GM12878 (cell line): Measurements from ENCODE around the gene NELFB.

Source experiments
- BMI1 ChIP-seq: fragments of 450-650 bp; IDR thresholded peaks from 2 replicates; pipeline ENCODE4 v1.6.1; 2016; ENCODE audit warnings: mild to moderate bottlenecking, moderate library complexity, borderline replicate concordance
- CBFB ChIP-seq: IDR thresholded peaks from 2 replicates; pipeline ENCODE4 v1.6.1; 2016; ENCODE audit warnings: antibody characterized with exemption, low read depth
- EZH2 ChIP-seq: IDR thresholded peaks from 2 replicates; pipeline ENCODE4 v1.6.1; 2012; ENCODE audit warnings: low read depth, mild to moderate bottlenecking, control low read depth, inconsistent platforms, low read length, borderline replicate concordance; ENCODE audit not compliant: control insufficient read depth
- JUNB ChIP-seq: IDR thresholded peaks from 2 replicates; pipeline ENCODE4 v1.6.1; 2016; ENCODE audit warnings: antibody characterized with exemption, mild to moderate bottlenecking
- POLR2A ChIP-seq: IDR thresholded peaks from 2 replicates; pipeline ENCODE4 v1.6.1; 2011; ENCODE audit warnings: low read depth, mild to moderate bottlenecking, low read length
- SUZ12 ChIP-seq: fragments of 200-600 bp; sonication (generic); IDR thresholded peaks from one replicate; pipeline ENCODE4 v1.6.1; 2018; ENCODE audit warnings: antibody characterized with exemption, mild to moderate bottlenecking; ENCODE audit not compliant: unreplicated experiment
- ZBTB40 ChIP-seq: fragments of 450-650 bp; IDR thresholded peaks from 2 replicates; pipeline ENCODE4 v1.6.1; 2016; ENCODE audit warnings: mild to moderate bottlenecking, moderate library complexity, borderline replicate concordance

- no peak for TF ChIP-seq BMI1
- TF ChIP-seq ZBTB40: no peak
- TF ChIP-seq EZH2: no peak
- no peak for TF ChIP-seq JUNB
- no peak for TF ChIP-seq SUZ12
- TF ChIP-seq CBFB: no peak
- no peak for TF ChIP-seq POLR2A
These were observed 50.6 kb downstream of the NELFB start for GRCh38 chr9:137305798-137306065.
